Osteoblast (primary cell): ENCODE results near the gene MRGPRF. TPM values are rescaled to one million over a fixed set of nuclear protein-coding genes. Genes with fewer than 3 reads are reported as not detected.

Experiments used
- DNase-seq: peaks from one replicate; pipeline ENCODE4 v3.0.0; 2011; ENCODE audit warnings: low spot score, mixed read lengths; ENCODE audit not compliant: insufficient read length; ENCODE audit errors: missing footprints
- H2AFZ ChIP-seq: 2 replicates; pipeline ENCODE4 v1.6.0; 2011; ENCODE audit warnings: mild to moderate bottlenecking, low read length
- H3K27ac ChIP-seq: 2 replicates; pipeline ENCODE4 v1.5.1; 2011; ENCODE audit warnings: mild to moderate bottlenecking, low read depth, low read length, moderate library complexity
- H3K27me3 ChIP-seq: 2 replicates; pipeline ENCODE4 v1.6.0; 2012; ENCODE audit warnings: mild to moderate bottlenecking, control low read depth, inconsistent platforms, low read length, moderate library complexity; ENCODE audit not compliant: insufficient read depth
- H3K36me3 ChIP-seq: 2 replicates; pipeline ENCODE4 v1.5.1; 2011; ENCODE audit warnings: mild to moderate bottlenecking, low read length, control low read depth, moderate library complexity; ENCODE audit not compliant: insufficient read depth
- H3K4me1 ChIP-seq: 2 replicates; pipeline ENCODE4 v1.5.1; 2011; ENCODE audit warnings: mild to moderate bottlenecking, low read length, control low read depth, moderate library complexity; ENCODE audit not compliant: insufficient read depth
- H3K4me2 ChIP-seq: 2 replicates; pipeline ENCODE4 v1.6.0; 2011; ENCODE audit warnings: mild to moderate bottlenecking, low read length; ENCODE audit not compliant: insufficient read depth
- H3K4me3 ChIP-seq: fragments of 200-600 bp; sonication (generic); 3 replicates; pipeline ENCODE4 v1.5.1; 2012; ENCODE audit warnings: mild to moderate bottlenecking, low read length, inconsistent platforms; ENCODE audit not compliant: insufficient read depth
- H3K79me2 ChIP-seq: 2 replicates; pipeline ENCODE4 v1.6.0; 2012; ENCODE audit warnings: mild to moderate bottlenecking, low read length, control low read depth, inconsistent platforms; ENCODE audit not compliant: insufficient read depth
- H3K9me3 ChIP-seq: 2 replicates; pipeline ENCODE4 v1.5.1; 2011; ENCODE audit warnings: low read depth, low read length, control low read depth
- H4K20me1 ChIP-seq: 2 replicates; pipeline ENCODE4 v1.6.0; 2012; ENCODE audit warnings: mild to moderate bottlenecking, low read length, control low read depth; ENCODE audit not compliant: insufficient read depth
- total RNA-seq: library from RNA; depleted of rRNA; stranded (reverse); fragments of >200 nt; gene quantifications from 2 replicates; pipeline ENCODE4 v1.2.3, GENCODE V29; 2012
- TF ChIP-seq, protein P1 (sequence below): IDR thresholded peaks from 2 replicates; pipeline ENCODE4 v1.5.1; 2011; ENCODE audit warnings: mild to moderate bottlenecking, low read depth, low read length, moderate library complexity; ENCODE audit errors: extremely low read depth

MRGPRF gene
- total RNA-seq, 1 donor: 39.4 TPM

DNA sequence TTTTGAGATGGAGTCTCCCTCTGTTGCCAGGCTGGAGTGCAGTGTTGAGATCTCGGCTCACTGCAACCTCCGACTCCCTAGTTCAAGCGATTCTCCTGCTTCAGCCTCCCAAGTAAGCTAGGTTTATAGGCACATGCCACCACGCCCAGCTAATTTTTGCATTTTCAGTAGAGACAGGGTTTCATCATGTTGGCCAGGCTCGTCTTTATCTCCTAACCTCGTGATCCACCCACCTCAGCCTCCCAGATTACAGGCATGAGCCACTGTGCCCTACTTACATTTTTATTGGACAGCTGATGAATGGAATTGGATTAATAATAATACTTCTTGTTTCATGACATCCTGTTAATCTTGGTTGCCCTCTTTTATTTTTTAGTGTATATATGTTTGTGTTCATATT, 29.2 kb downstream of the MRGPRF start:
- no peaks in the 10 kb centered on the region for H4K20me1 ChIP-seq
- peaks cover 7% of the 10 kb centered on the region for H3K4me1 ChIP-seq
- peaks cover 11% of the 10 kb centered on the region for H3K27me3 ChIP-seq
- DNase-seq: no peak
- H2AFZ ChIP-seq: no peak overlapping the region
- H3K36me3 ChIP-seq: no peaks in the 10 kb centered on the region
- H3K9me3 ChIP-seq: no peaks in the 10 kb centered on the region
- H3K27ac ChIP-seq: no peak overlapping the region
- H3K4me2 ChIP-seq: no peak overlapping the region
- H3K4me3 ChIP-seq: no peak overlapping the region
- TF ChIP-seq, protein P1, sequence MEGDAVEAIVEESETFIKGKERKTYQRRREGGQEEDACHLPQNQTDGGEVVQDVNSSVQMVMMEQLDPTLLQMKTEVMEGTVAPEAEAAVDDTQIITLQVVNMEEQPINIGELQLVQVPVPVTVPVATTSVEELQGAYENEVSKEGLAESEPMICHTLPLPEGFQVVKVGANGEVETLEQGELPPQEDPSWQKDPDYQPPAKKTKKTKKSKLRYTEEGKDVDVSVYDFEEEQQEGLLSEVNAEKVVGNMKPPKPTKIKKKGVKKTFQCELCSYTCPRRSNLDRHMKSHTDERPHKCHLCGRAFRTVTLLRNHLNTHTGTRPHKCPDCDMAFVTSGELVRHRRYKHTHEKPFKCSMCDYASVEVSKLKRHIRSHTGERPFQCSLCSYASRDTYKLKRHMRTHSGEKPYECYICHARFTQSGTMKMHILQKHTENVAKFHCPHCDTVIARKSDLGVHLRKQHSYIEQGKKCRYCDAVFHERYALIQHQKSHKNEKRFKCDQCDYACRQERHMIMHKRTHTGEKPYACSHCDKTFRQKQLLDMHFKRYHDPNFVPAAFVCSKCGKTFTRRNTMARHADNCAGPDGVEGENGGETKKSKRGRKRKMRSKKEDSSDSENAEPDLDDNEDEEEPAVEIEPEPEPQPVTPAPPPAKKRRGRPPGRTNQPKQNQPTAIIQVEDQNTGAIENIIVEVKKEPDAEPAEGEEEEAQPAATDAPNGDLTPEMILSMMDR: no peak
- no peaks in the 10 kb centered on the region for H3K79me2 ChIP-seq

DNA sequence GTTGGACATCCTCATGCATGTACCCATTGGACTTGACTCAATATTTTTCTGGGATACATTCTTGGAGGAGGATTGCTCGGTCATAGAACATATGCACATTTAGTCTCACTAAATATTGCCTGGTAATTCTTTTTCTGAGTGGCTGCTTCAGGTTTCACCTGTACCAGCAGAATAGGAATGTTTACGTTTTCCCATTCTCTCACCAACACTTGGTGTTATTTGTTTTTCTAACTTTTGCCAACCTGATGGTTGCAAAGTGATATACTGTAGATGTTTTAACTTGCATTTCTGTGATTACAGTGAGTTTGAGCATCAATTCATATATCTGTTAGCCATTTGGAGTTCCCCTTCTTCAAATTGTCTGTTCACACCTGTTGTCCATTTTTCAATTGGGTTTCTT, 30.9 kb downstream of the MRGPRF start:
- Histone ChIP-seq H3K4me1 (peaks cover 3% of the 10 kb centered on the region), H3K9me3 (no peaks in the 10 kb centered on the region), H3K79me2 (no peaks in the 10 kb centered on the region), H3K4me2 (no peak overlapping the region), H3K27me3 (peaks cover 26% of the 10 kb centered on the region), H3K27ac (no peak overlapping the region), H4K20me1 (no peaks in the 10 kb centered on the region), H2AFZ (no peak overlapping the region), H3K4me3 (no peak overlapping the region), H3K36me3 (no peaks in the 10 kb centered on the region)
- no peak for DNase-seq
- TF ChIP-seq, protein P1: no peak

DNA sequence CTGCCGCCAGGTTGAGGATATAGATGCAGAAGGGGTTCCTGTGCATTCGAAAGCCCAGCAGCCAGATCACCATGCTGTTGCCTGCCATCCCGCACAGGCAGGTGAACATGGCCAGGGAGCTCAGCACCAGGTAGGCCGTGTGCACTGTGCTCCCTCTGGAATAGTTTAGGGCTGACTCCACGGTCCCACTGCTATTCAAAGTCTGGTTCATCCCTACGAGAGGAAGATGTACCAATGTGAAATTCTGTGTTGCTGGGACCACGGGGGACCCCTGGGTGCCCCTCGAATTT, 32.3 kb downstream of the MRGPRF start, which contains the start of gene MRGPRD:
MRGPRD (minus strand) TSS at position 211 of the 290 bp plus-strand sequence; CDS start at position 211, 0 bp downstream.
- no peak within 1 kb of the TSS for H3K27ac ChIP-seq
- no peaks in the 10 kb centered on the region for H3K4me1 ChIP-seq
- no peaks in the 10 kb centered on the region for H3K79me2 ChIP-seq
- H4K20me1 ChIP-seq: no peaks in the 10 kb centered on the region
- DNase-seq: no peak
- peaks cover 26% of the 10 kb centered on the region for H3K27me3 ChIP-seq
- H3K36me3 ChIP-seq: no peaks in the 10 kb centered on the region
- TF ChIP-seq, protein P1: no peak
- H3K4me2 ChIP-seq: no peak within 1 kb of the TSS
- no peaks in the 10 kb centered on the region for H3K9me3 ChIP-seq
- no peak within 1 kb of the TSS for H3K4me3 ChIP-seq
- no peak within 1 kb of the TSS for H2AFZ ChIP-seq

DNA sequence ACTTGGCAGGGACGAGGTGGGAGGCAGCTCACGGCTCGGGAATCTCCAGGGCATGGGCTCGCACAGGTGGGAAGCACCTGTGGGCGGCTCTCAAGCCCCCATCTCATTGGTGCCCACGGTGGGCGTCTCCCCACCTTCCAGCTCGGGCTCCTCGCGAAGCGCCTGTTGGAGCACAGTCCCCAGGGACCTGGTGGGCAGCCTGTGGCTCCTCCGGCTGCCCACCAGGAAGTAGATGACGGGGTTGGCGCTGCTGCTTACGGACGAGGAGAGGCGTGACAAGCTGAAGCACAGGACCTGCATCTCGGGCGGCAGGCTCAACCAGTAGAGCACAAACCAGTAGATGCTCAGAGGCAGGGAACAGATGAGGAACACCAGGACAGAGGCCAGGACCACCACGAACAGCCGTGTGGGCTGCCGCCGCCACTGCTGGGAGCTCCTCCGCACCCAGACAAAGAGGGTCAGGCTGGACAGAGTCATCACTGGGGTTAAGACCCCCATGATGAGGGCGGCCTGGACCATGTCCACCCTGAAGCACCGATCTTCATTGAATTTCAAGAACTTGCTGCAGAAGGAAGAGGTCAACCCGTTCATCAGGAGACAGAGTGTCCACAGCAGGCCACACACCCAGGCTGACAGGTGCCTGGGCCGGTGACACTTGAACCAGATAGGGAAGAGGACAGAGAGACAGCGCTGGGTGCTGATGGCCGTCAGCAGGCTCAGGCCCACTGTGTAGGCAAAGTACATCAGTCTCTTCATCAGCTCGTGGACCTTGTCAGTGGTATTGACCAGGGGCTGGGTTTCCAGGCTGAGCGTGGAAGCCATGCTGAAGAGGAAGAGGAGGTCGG, 32.9 kb downstream of the MRGPRF start:
- Histone ChIP-seq H3K4me2 (no peak overlapping the region), H3K4me1 (no peaks in the 10 kb centered on the region), H3K27me3 (peaks cover 26% of the 10 kb centered on the region), H2AFZ (no peak overlapping the region), H3K27ac (no peak overlapping the region), H4K20me1 (no peaks in the 10 kb centered on the region), H3K79me2 (no peaks in the 10 kb centered on the region), H3K9me3 (no peaks in the 10 kb centered on the region), H3K36me3 (no peaks in the 10 kb centered on the region), H3K4me3 (no peak overlapping the region)
- peak; percentile 62 for DNase-seq
- TF ChIP-seq, protein P1: no peak
